Activated CD4-positive, alpha-beta T cell treated with anti-CD3 and anti-CD28 coated beads for 36 hours (primary cell): ENCODE measurements around the gene HDAC11. TPM values are rescaled to one million over a fixed set of nuclear protein-coding genes. Genes with fewer than 3 reads are reported as not detected.

Experiments
- ATAC-seq: fragments of 200-7000 bp; cut with Tn5 transposase; one replicate; pipeline ENCODE4 v1.10.0; 2021; ENCODE audit warnings: mild to moderate bottlenecking, moderate library complexity
- CTCF ChIA-PET: fragments of 350-600 bp; sonication (Branson Sonifier 250); formaldehyde crosslinking; loops from one replicate; lab custom pipeline; 2021; ENCODE audit warnings: antibody characterized with exemption; lab: Charles Lee
- POLR2A ChIA-PET: fragments of 350-600 bp; sonication (Branson Sonifier 250); formaldehyde crosslinking; loops from one replicate; lab custom pipeline; 2021; ENCODE audit warnings: antibody characterized with exemption, inconsistent platforms; lab: Charles Lee
- DNase-seq: peaks from one replicate; pipeline ENCODE4 v3.0.0-alpha.2; 2020
- H3K27ac Mint-ChIP-seq: one replicate; pipeline ENCODE4 v1.8.0; 2021; ENCODE audit warnings: mixed read lengths
- H3K27me3 Mint-ChIP-seq: one replicate; pipeline ENCODE4 v1.8.0; 2021; ENCODE audit warnings: mixed read lengths
- H3K36me3 Mint-ChIP-seq: one replicate; pipeline ENCODE4 v1.8.0; 2021; ENCODE audit warnings: low read depth, mixed read lengths
- H3K4me1 Mint-ChIP-seq: one replicate; pipeline ENCODE4 v1.8.0; 2021; ENCODE audit warnings: mixed read lengths
- H3K4me3 Mint-ChIP-seq: one replicate; pipeline ENCODE4 v1.8.0; 2021; ENCODE audit warnings: mild to moderate bottlenecking, moderate library complexity, mixed read lengths
- H3K9me3 Mint-ChIP-seq: one replicate; pipeline ENCODE4 v1.8.0; 2021; ENCODE audit warnings: low read depth, mixed read lengths
- intact Hi-C, 2 experiments: fragments of 100-400 bp; cut with DNase I in 1 of 2; cut with micrococcal nuclease in 1 of 2; formaldehyde crosslinking; loops; one replicate each; pipeline versions ENCODE4 v1.14.2 to v1.15.1; 2022 to 2024; cut with DNase I, micrococcal nuclease
- total RNA-seq, 2 experiments: library from RNA; stranded (reverse); gene quantifications; one replicate each; pipeline ENCODE4 v1.2.3, GENCODE V29; 2021

HDAC11 gene
- total RNA-seq, 2 experiments from 2014 or later, result 3.4 to 4.1 TPM

DNA sequence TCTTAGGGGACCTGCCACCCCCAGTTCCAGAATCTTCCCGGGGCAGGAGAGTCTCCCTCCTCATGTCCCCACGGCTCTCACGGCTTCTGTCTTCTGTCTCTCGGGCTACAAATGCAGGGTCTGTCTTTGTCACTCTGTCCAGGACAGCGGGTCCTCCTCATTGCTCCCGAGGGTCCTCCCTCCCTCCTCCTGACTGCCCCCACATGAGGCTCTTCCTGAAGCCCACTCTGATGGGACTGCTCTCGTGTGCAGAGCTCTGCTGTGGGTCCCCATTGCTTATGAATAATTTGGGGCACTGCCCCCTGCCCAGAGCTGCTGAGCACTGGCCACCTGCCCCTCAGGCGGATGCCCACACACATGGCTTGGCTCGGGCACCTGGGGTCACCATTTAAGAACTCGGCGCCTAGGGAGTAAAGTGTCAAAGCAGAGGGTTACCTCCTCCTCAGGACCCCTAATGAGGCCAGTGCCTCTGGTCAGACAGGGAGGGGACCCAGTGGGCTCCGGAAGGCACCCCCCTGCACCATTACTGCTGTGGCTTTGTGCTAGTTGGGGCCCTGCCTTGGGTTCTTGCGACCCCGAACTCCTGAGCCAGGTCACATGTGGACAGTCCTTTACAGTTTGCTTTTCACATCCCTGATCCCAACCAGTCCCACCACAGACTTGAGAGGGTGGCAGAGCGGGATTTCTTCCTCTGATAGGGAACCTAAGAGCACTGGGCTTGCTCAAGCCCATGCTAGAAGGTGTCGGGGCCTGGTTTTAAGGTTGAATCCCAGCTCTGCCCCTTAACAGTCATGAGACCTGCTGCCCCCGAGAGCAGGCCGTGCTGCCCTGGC is 22.1 kb downstream of the HDAC11 start:
- H3K4me1 Mint-ChIP-seq, result no peaks in the 10 kb centered on the region
- intact Hi-C loops, result no loop called here
- ChIA-PET POLR2A (no interaction called here), CTCF (interaction anchor here (1.5 kb wide), 1 partner anchor 146 kb away, joined by 5 read pairs; no protein-coding TSS in a partner anchor)
- no peaks in the 10 kb centered on the region for H3K36me3 Mint-ChIP-seq
- H3K9me3 Mint-ChIP-seq, result no peaks in the 10 kb centered on the region
- no peak overlapping the region for H3K27ac Mint-ChIP-seq
- ATAC-seq (no peak), DNase-seq (no peak)
- no peak overlapping the region for H3K4me3 Mint-ChIP-seq
- H3K27me3 Mint-ChIP-seq, result no peaks in the 10 kb centered on the region

- intact Hi-C loops, result no loop called here
- H3K27me3 Mint-ChIP-seq, result no peaks in the 10 kb centered on the region
- CTCF ChIA-PET, result interaction anchor here (1.5 kb wide), 1 partner anchor 145 kb away, joined by 5 read pairs; no protein-coding TSS in a partner anchor
- no peak overlapping the region for H3K4me3 Mint-ChIP-seq
- H3K9me3 Mint-ChIP-seq, result no peaks in the 10 kb centered on the region
- POLR2A ChIA-PET, result no interaction called here
- DNase-seq, result no peak
- no peak overlapping the region for H3K27ac Mint-ChIP-seq
- no peak for ATAC-seq
- no peaks in the 10 kb centered on the region for H3K36me3 Mint-ChIP-seq
- no peaks in the 10 kb centered on the region for H3K4me1 Mint-ChIP-seq
Measured at GRCh38 chr3:13502791-13503060, 22.6 kb downstream of the HDAC11 start.

DNA sequence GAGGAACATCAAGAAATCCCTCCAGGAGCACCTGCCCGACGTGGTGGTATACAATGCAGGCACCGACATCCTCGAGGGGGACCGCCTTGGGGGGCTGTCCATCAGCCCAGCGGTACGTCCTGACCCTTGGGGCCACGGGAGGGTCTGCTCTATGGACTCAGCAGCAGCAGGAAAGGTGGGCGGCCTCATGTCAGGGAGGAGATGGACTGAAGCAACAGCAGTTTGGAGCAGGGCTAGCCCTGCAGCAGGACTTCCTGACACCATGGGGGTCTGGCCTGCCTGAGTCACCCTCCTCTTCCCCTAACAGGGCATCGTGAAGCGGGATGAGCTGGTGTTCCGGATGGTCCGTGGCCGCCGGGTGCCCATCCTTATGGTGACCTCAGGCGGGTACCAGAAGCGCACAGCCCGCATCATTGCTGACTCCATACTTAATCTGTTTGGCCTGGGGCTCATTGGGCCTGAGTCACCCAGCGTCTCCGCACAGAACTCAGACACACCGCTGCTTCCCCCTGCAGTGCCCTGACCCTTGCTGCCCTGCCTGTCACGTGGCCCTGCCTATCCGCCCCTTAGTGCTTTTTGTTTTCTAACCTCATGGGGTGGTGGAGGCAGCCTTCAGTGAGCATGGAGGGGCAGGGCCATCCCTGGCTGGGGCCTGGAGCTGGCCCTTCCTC is 24.2 kb downstream of the HDAC11 start:
- Mint-ChIP-seq H3K27me3 (no peaks in the 10 kb centered on the region), H3K4me3 (no peak overlapping the region), H3K36me3 (no peaks in the 10 kb centered on the region), H3K9me3 (no peaks in the 10 kb centered on the region), H3K27ac (no peak overlapping the region), H3K4me1 (no peaks in the 10 kb centered on the region)
- ATAC-seq (no peak), DNase-seq (no peak)
- ChIA-PET POLR2A (no interaction called here), CTCF (no interaction called here)
- intact Hi-C loops, result no loop called here

DNA sequence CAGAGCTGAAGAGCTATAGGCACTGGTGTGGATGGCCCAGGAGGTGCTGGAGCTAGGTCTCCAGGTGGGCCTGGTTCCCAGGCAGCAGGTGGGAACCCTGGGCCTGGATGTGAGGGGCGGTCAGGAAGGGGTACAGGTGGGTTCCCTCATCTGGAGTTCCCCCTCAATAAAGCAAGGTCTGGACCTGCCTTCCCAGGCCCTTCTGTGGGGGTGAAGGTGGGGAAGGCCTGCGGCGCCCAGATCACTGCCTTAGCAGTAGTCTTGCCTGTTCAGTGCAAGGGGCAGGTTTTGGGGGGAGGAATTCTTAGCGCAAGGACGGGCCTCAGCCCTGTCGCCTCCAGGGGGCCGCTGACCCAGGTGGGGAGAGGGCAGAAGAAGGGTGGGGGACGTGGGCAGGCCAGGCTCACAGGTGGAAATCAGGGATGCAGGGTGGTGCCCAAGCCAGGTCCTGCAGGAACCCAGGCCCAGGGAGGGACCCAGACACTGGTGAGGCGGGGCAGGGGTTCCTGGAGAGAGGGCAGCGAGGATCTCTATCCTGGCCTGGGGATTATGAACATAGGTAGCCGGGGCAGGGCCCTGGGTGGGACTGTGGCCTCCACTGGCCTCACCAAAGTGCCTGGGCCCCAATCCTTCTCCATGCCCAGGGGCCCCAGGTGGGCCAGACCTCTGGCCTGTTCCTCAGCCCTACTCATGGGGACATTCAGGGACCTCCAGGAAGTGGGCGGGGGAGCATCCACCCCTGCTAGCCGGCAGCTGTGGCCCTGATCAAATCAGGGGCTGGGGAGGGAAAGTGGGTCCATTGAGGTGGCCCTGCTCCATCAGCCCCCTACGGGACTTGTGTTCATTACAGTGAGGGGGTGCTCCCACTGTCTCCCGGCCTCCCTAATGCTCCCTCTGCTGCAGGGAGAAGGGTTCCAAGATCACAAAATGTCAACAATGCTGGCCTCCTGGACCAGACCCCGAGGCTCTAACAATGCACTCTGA is 25.3 kb downstream of the HDAC11 start:
- ATAC-seq (no peak), DNase-seq (no peak)
- CTCF ChIA-PET, result no interaction called here
- POLR2A ChIA-PET, result no interaction called here
- Mint-ChIP-seq H3K27ac (no peak overlapping the region), H3K9me3 (no peaks in the 10 kb centered on the region), H3K27me3 (no peaks in the 10 kb centered on the region), H3K36me3 (no peaks in the 10 kb centered on the region), H3K4me3 (no peak overlapping the region), H3K4me1 (no peaks in the 10 kb centered on the region)
- intact Hi-C loops, result no loop called here

DNA sequence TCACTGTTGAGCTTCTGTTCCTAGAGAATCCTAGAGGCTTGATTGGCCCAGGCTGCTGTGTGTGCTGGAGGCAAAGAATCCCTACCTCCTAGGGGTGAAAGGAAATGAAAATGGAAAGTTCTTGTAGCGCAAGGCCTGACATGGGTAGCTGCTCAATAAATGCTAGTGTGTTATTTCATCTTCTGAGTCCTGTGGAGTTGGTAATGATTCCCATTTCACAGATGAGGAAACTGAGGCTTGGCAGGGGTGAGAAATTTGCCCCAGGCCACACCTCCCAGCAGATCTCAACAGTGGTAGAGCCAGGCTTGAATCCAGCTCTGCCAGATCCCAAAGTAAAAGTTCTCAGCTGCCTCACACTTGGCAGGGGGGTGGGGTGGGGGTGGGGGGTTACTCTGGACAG is 26.1 kb downstream of the HDAC11 start:
- CTCF ChIA-PET, result no interaction called here
- intact Hi-C loops, result no loop called here
- H3K27ac Mint-ChIP-seq, result no peak overlapping the region

GRCh38 chr3:13506680-13507079 is 26.6 kb downstream of the HDAC11 start:
- H3K27ac Mint-ChIP-seq, result no peak overlapping the region
- ATAC-seq, result no peak
- no peak overlapping the region for H3K4me3 Mint-ChIP-seq
- no peaks in the 10 kb centered on the region for H3K36me3 Mint-ChIP-seq
- H3K4me1 Mint-ChIP-seq, result no peaks in the 10 kb centered on the region
- no peaks in the 10 kb centered on the region for H3K9me3 Mint-ChIP-seq
- ChIA-PET POLR2A (no interaction called here), CTCF (no interaction called here)
- no peaks in the 10 kb centered on the region for H3K27me3 Mint-ChIP-seq
- no peak for DNase-seq
- intact Hi-C loops, result no loop called here

More for the DNA sequence above, 26.1 kb downstream of the HDAC11 start:
- Mint-ChIP-seq H3K9me3 (no peaks in the 10 kb centered on the region), H3K36me3 (no peaks in the 10 kb centered on the region), H3K27me3 (no peaks in the 10 kb centered on the region), H3K4me1 (no peaks in the 10 kb centered on the region), H3K4me3 (no peak overlapping the region)
- no peak for DNase-seq
- POLR2A ChIA-PET, result no interaction called here
- no peak for ATAC-seq

DNA sequence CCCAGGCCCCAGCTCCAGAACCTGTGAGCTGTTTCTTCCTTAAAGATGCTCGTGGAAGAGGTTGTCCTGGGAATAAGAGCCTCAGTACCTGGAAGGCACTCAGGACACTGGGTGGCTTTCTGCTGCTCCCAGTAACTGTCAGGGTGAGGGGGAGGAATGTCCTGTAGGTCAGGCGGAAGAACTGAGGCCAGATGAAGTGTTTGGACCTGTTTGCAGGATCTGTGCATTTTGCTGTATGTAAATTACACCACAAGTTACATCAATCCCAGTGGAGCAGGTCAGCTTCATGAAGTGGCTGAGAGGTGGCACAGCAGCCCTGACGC is 27.1 kb downstream of the HDAC11 start:
- ATAC-seq (no peak), DNase-seq (no peak)
- Mint-ChIP-seq H3K27ac (no peak overlapping the region), H3K27me3 (no peaks in the 10 kb centered on the region), H3K36me3 (no peaks in the 10 kb centered on the region), H3K4me3 (no peak overlapping the region), H3K4me1 (no peaks in the 10 kb centered on the region), H3K9me3 (no peaks in the 10 kb centered on the region)
- CTCF ChIA-PET, result no interaction called here
- POLR2A ChIA-PET, result no interaction called here
- intact Hi-C loops, result no loop called here

DNA sequence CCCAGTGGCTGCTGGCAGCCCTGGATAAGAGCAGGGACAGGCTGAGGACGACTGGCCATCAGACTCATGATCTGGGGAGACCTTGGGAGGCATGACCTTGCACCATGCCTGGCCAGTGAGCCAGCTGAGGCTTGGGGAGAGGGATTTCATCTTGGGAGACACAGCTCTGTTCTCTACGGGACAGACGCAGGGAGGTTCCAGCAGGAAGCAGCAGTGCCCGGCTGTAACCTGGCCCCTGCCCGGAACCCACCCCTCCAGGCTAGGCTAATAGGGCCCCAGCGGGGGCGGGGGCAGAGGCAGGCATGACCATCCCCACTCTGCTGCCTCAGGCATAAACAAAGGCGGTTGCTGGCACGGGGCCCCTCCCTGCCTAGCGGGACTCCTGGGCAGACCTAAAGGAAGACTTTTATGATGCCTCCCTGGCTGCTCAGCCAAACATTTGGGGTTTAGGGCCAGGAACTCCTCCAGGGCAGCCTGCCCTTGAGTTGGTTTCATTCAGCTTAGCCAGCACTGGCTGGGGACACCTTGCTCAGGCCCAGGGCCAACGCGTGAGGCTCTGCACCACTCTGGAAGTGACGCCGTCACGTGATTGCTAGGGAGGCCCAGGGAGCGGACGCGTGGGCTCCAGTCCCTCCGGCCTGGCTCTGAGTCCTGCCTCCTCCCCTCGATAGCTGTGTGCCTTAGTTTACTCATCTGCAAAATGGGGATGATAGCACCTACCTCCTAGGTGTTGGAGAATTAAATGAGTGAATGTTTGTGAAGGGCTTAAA is 27.6 kb downstream of the HDAC11 start:
- no peaks in the 10 kb centered on the region for H3K9me3 Mint-ChIP-seq
- H3K27me3 Mint-ChIP-seq, result no peaks in the 10 kb centered on the region
- ChIA-PET POLR2A (no interaction called here), CTCF (no interaction called here)
- H3K36me3 Mint-ChIP-seq, result no peaks in the 10 kb centered on the region
- H3K4me3 Mint-ChIP-seq, result no peak overlapping the region
- no peaks in the 10 kb centered on the region for H3K4me1 Mint-ChIP-seq
- DNase-seq (no peak), ATAC-seq (no peak)
- intact Hi-C loops, result no loop called here
- no peak overlapping the region for H3K27ac Mint-ChIP-seq

- ChIA-PET POLR2A (no interaction called here), CTCF (no interaction called here)
- Mint-ChIP-seq H3K27ac (no peak overlapping the region), H3K4me1 (no peaks in the 10 kb centered on the region), H3K4me3 (no peak overlapping the region), H3K9me3 (no peaks in the 10 kb centered on the region), H3K36me3 (no peaks in the 10 kb centered on the region), H3K27me3 (no peaks in the 10 kb centered on the region)
- intact Hi-C loops, result no loop called here
- ATAC-seq (no peak), DNase-seq (no peak)
Measured at GRCh38 chr3:13508496-13508895, 28.4 kb downstream of the HDAC11 start.

DNA sequence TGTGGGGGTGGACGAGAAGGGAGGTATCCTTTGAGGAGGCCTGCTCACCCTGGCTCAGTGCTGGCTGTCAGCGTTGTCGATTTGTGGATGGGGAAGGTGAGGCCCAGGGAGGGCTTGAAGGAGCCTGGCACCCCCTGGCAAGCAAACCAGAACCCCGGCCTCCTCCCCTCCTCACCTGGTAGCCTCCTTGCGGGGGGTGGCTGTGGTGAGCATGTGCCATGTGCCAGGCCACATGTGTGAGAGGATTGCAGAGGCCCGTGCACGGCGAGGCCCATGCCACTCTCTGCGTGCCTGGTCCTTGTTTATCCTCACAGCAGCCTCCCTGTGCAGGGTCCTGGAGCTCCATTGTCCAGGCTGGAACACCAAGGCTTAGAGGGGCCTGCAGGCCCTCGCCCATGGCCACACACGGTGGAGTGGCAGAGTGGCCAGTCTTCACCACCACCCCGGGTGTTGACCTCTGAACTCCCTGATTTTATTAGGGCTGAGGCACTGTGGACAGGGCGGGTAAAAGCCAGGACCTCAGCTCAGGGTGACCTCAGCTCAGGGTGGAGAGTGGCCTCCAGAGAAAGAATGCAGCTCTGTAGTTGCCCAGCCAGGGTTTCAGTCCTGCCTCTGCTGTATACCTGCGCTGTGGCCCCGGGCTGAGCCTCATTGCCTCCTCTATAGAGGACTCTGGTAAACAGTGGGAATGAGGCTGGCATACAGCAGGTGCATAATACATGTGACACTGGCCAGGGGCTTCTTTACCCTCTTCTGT is 29.1 kb downstream of the HDAC11 start:
- H3K9me3 Mint-ChIP-seq, result no peaks in the 10 kb centered on the region
- CTCF ChIA-PET, result interaction anchor here (0.6 kb wide), 2 partner anchors 214 to 356 kb away, joined by 3 read pairs; no protein-coding TSS in a partner anchor
- H3K36me3 Mint-ChIP-seq, result no peaks in the 10 kb centered on the region
- H3K27me3 Mint-ChIP-seq, result no peaks in the 10 kb centered on the region
- no peak overlapping the region for H3K4me3 Mint-ChIP-seq
- H3K4me1 Mint-ChIP-seq, result no peaks in the 10 kb centered on the region
- POLR2A ChIA-PET, result no interaction called here
- no peak overlapping the region for H3K27ac Mint-ChIP-seq
- intact Hi-C loops, result no loop called here
- DNase-seq (no peak), ATAC-seq (no peak)
